ENCODE results near the gene STIM2. TPM values are rescaled to one million over a fixed set of nuclear protein-coding genes. Genes with fewer than 3 reads are reported as not detected.

Gene STIM2
- polyA plus RNA-seq, 1 donor (not counting 4 experiments of a cell fraction or from before 2014, with no cell fraction given): 20.7 TPM

GRCh38 chr4:26985873-26986272 is 125.2 kb downstream of the STIM2 start:
- no peak overlapping the region for H3K4me2 ChIP-seq (ENCODE audit: control insufficient read depth, extremely low read depth, insufficient read depth, low read depth, low read length)
- no peak overlapping the region for H3K9ac ChIP-seq (ENCODE audit: control insufficient read depth, extremely low read depth, insufficient read depth, low read length)
- no peak overlapping the region for H2AFZ ChIP-seq (ENCODE audit: control insufficient read depth, low read length)
- no peak for FAIRE-seq
- no peaks in the 10 kb centered on the region for H3K4me1 ChIP-seq (ENCODE audit: control insufficient read depth, extremely low read depth, insufficient read depth, low read length)
- TF ChIP-seq, protein P1, sequence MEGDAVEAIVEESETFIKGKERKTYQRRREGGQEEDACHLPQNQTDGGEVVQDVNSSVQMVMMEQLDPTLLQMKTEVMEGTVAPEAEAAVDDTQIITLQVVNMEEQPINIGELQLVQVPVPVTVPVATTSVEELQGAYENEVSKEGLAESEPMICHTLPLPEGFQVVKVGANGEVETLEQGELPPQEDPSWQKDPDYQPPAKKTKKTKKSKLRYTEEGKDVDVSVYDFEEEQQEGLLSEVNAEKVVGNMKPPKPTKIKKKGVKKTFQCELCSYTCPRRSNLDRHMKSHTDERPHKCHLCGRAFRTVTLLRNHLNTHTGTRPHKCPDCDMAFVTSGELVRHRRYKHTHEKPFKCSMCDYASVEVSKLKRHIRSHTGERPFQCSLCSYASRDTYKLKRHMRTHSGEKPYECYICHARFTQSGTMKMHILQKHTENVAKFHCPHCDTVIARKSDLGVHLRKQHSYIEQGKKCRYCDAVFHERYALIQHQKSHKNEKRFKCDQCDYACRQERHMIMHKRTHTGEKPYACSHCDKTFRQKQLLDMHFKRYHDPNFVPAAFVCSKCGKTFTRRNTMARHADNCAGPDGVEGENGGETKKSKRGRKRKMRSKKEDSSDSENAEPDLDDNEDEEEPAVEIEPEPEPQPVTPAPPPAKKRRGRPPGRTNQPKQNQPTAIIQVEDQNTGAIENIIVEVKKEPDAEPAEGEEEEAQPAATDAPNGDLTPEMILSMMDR (optimal IDR thresholded peaks at IDR 0.05 in 1 of 3, IDR thresholded peaks at IDR 0.05 in 1 of 3, conservative IDR thresholded peaks at IDR 0.05 in 1 of 3; ENCODE audit: extremely low read depth in 1 of 3, insufficient read depth in 2 of 3, low read length in 3 of 3): no peak
- no peak for TF ChIP-seq EZH2 (IDR thresholded peaks at IDR 0.05; ENCODE audit: low read length)
- no peak overlapping the region for H3K4me3 ChIP-seq (ENCODE audit: control insufficient read depth in 2 of 3, extremely low read depth in 1 of 3, insufficient read depth in 2 of 3, low read depth in 1 of 3, low read length in 3 of 3)
- no peaks in the 10 kb centered on the region for H3K36me3 ChIP-seq (ENCODE audit: control insufficient read depth in 2 of 2, extremely low read depth in 1 of 2, insufficient read depth in 2 of 2, low read length in 2 of 2)
- no peak overlapping the region for H3K27ac ChIP-seq (ENCODE audit: control insufficient read depth, insufficient read depth, low read length)
- no peaks in the 10 kb centered on the region for H3K9me3 ChIP-seq (ENCODE audit: control insufficient read depth, low read depth, low read length)
- dilution Hi-C loops (cut with MboI; ENCODE audit: extremely low pct_ligation_motif_present, low sequenced_read_pairs): no loop called here
- H3K79me2 ChIP-seq (ENCODE audit: control insufficient read depth, insufficient read depth, low read length): no peaks in the 10 kb centered on the region
- H4K20me1 ChIP-seq (ENCODE audit: control insufficient read depth, extremely low read depth, insufficient read depth, low read length): no peaks in the 10 kb centered on the region
- DNase-seq (ENCODE audit: low read depth, low spot score): no peak
- no peaks in the 10 kb centered on the region for H3K27me3 ChIP-seq (ENCODE audit: control insufficient read depth, extremely low read depth, insufficient read depth, low read length)
- no peaks in the 10 kb centered on the region for H3K9me1 ChIP-seq (ENCODE audit: control insufficient read depth, extremely low read depth, insufficient read depth, low read length)

- Histone ChIP-seq H3K9me3 (ENCODE audit: control insufficient read depth, low read depth, low read length) (no peaks in the 10 kb centered on the region), H3K9ac (ENCODE audit: control insufficient read depth, extremely low read depth, insufficient read depth, low read length) (no peak overlapping the region), H3K27me3 (ENCODE audit: control insufficient read depth, extremely low read depth, insufficient read depth, low read length) (no peaks in the 10 kb centered on the region), H3K4me1 (ENCODE audit: control insufficient read depth, extremely low read depth, insufficient read depth, low read length) (no peaks in the 10 kb centered on the region), H3K4me2 (ENCODE audit: control insufficient read depth, extremely low read depth, insufficient read depth, low read depth, low read length) (no peak overlapping the region), H3K4me3 (ENCODE audit: control insufficient read depth in 2 of 3, extremely low read depth in 1 of 3, insufficient read depth in 2 of 3, low read depth in 1 of 3, low read length in 3 of 3) (no peak overlapping the region), H3K79me2 (ENCODE audit: control insufficient read depth, insufficient read depth, low read length) (no peaks in the 10 kb centered on the region), H4K20me1 (ENCODE audit: control insufficient read depth, extremely low read depth, insufficient read depth, low read length) (no peaks in the 10 kb centered on the region), H3K36me3 (ENCODE audit: control insufficient read depth in 2 of 2, extremely low read depth in 1 of 2, insufficient read depth in 2 of 2, low read length in 2 of 2) (no peaks in the 10 kb centered on the region), H3K9me1 (ENCODE audit: control insufficient read depth, extremely low read depth, insufficient read depth, low read length) (no peaks in the 10 kb centered on the region), H3K27ac (ENCODE audit: control insufficient read depth, insufficient read depth, low read length) (no peak overlapping the region), H2AFZ (ENCODE audit: control insufficient read depth, low read length) (no peak overlapping the region)
- TF ChIP-seq EZH2 (IDR thresholded peaks at IDR 0.05; ENCODE audit: low read length): no peak
- TF ChIP-seq, protein P1 (optimal IDR thresholded peaks at IDR 0.05 in 1 of 3, IDR thresholded peaks at IDR 0.05 in 1 of 3, conservative IDR thresholded peaks at IDR 0.05 in 1 of 3; ENCODE audit: extremely low read depth in 1 of 3, insufficient read depth in 2 of 3, low read length in 3 of 3): no peak
- DNase-seq (ENCODE audit: low read depth, low spot score) (no peak), FAIRE-seq (no peak)
- dilution Hi-C loops (cut with MboI; ENCODE audit: extremely low pct_ligation_motif_present, low sequenced_read_pairs): no loop called here
These were observed 126.5 kb downstream of the STIM2 start for GRCh38 chr4:26987191-26987590.

Data from keratinocyte (primary cell).